SK-N-MC (cell line): ENCODE data around the gene FOS.
A peak's percentile ranks its signal among the peaks of the same experiment; 100 is the strongest.

ENCODE experiments used
- DNase-seq: peaks from one replicate; pipeline ENCODE4 v3.0.0-alpha.2; 2011; ENCODE audit warnings: low read depth, low spot score
- H3K27ac ChIP-seq: fragments of 200-600 bp; sonication (generic); 2 replicates; pipeline ENCODE4 v1.5.1; 2016; ENCODE audit warnings: mixed run types
- H3K36me3 ChIP-seq: fragments of 200-600 bp; sonication (generic); 2 replicates; pipeline ENCODE4 v1.6.1; 2017; ENCODE audit warnings: antibody characterized with exemption, low read length, mixed read lengths; ENCODE audit not compliant: insufficient read depth
- H3K4me3 ChIP-seq: fragments of 200-600 bp; sonication (generic); 2 replicates; pipeline ENCODE4 v1.5.1; 2016
- H3K9ac ChIP-seq: fragments of 200-600 bp; sonication (generic); 2 replicates; pipeline ENCODE4 v1.8.0; 2017; ENCODE audit warnings: mixed run types, mixed read lengths; ENCODE audit not compliant: insufficient read length
- H3K9me3 ChIP-seq: fragments of 200-600 bp; sonication (generic); 2 replicates; pipeline ENCODE4 v1.6.1; 2017; ENCODE audit warnings: low read depth, mild to moderate bottlenecking, antibody characterized with exemption, low read length, moderate library complexity, mixed read lengths
- EZH2 ChIP-seq: fragments of 200-600 bp; sonication (generic); IDR thresholded peaks from one replicate; pipeline ENCODE4 v1.6.1; 2017; ENCODE audit warnings: antibody characterized with exemption
- FOXP2 ChIP-seq: optimal IDR thresholded peaks from 2 replicates; pipeline ENCODE3; 2011; ENCODE audit warnings: mild to moderate bottlenecking, moderate library complexity; ENCODE audit not compliant: insufficient read depth; ENCODE audit errors: extremely low read length, control extremely low read depth
- POLR2AphosphoS5 ChIP-seq: IDR thresholded peaks from 2 replicates; pipeline ENCODE4 v1.6.1; 2012; ENCODE audit warnings: mild to moderate bottlenecking, low read depth, low read length, borderline replicate concordance

The FOS gene

DNA sequence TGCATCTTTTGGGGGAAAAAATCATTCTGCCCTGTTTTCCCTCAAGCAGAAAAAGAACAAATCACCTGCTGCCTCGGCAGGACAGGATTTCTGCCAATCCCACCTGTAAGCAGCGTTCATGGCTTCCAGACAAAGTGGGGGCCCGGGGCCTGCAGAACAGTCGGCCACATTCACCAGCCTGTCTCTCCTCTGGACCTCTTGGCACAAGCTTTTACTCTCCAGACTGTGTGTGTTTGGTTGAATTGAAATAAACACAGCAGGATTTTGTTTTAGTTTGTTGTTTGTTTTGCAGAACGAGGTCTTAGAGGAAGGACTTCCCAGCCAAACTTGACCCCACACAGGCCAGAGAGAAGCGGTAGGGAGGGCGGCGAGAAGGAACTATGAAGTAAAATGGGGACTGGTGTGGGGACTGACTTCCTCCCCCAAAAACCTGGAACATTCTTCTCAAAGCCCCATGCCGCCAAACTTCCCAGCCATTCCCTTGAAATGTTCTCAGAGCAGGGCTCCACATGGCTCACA is 41.7 kb upstream of the FOS start:
- TF ChIP-seq POLR2AphosphoS5 = no peak
- Histone ChIP-seq H3K4me3 (no peak overlapping the region), H3K9ac (peak overlapping the region; percentile 60), H3K27ac (peak overlapping the region; percentile 99), H3K36me3 (no peaks in the 10 kb centered on the region), H3K9me3 (no peaks in the 10 kb centered on the region)
- DNase-seq = no peak

DNA sequence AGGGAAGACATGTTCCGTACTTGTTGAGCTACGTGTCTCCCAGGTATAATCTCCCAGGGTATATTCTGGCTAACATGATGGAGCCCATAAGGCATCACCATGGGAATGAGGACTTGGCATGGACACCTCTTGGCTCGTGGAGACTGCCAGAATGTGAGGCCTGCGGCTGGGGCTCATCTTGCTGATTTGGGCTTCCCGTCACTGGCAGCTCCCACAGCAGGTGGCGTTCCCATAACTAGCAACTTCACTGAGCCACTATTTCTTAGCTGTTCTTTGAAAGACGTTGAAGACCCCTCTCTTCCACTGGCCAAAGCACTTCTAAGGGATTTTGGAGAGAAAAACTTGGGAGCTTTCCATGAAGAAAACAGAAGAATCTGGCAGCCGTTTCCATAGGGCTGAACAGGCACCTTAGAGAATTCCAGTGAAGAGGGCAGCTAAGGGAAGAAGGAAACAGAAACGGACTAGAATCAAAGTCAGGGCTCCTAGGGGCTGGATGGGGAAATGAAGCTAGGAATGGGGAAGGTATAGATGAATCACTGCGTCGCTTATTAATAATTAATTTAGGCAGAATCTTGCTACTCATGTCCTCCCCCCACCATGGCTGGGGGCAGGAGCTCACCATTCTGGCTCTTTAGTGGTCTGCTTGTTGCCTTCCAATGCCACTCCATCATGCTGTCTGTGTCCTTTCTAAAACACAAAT is 39.7 kb upstream of the FOS start:
- no peaks in the 10 kb centered on the region for H3K9me3 ChIP-seq
- no peak for DNase-seq
- peak overlapping the region; percentile 73 for H3K9ac ChIP-seq
- peak; percentile 33; the same call in 1 of the 2 replicates for TF ChIP-seq POLR2AphosphoS5
- no peak for TF ChIP-seq EZH2
- peak overlapping the region; percentile 71 for H3K4me3 ChIP-seq
- no peaks in the 10 kb centered on the region for H3K36me3 ChIP-seq
- peak overlapping the region; percentile 99 for H3K27ac ChIP-seq

DNA sequence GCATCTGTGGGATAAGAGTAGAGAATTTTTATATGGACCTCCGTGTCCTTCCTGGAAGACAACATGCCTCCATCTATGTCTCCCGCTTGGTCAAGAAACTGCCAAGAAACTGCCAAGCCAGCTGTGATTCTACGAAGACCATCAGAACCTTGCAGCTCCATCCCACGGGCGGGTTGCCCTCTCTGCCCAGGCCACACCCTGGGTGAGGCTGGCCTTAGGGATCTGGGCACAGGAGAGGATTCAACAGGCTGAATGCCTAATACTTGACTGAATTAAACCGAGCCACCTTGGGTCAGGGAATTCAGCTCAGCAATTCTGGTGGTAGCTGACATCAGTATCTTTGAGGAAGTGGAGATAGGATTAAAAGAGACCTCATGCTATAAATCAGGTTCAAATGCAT is 37.8 kb upstream of the FOS start:
- H3K9ac ChIP-seq = no peak overlapping the region
- DNase-seq = no peak
- H3K4me3 ChIP-seq = no peak overlapping the region
- no peaks in the 10 kb centered on the region for H3K36me3 ChIP-seq
- no peaks in the 10 kb centered on the region for H3K9me3 ChIP-seq
- TF ChIP-seq POLR2AphosphoS5 (no peak), EZH2 (no peak)
- peak overlapping the region; percentile 71 for H3K27ac ChIP-seq

DNA sequence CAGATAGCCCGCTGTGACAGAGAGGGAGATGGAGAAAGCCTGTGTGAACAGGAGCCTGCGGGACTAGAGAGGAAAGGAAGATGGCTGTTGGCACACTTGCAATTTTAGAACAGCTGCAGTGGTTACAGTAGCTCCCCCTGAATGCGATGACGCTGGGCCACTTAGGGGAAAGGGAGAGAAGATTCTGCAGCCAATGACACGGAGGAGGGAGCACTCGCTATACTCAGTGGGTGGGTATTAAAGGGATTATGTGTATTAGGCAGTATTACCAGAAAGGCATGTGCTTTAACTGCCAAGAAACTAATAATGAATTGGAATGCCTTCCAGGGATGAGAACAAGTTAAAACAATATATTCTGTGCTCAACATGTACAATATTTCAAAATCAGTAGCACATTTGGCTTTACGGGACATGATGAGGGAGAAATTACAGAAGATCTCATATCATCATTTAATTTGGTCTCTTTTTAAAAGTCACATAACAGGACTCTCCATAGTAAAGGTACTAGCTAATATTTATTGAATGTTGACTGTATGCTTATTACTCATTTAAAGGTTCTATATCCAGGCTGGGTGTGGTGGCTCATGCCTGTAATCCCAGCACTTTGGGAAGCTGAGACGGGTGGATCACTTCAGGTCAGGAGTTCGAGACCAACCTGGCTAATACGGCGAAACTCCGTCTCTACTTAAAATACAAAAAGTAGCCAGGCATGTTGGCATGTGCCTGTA is 35.9 kb upstream of the FOS start:
- DNase-seq = peak; percentile 97
- TF ChIP-seq POLR2AphosphoS5 (peak; percentile 37), EZH2 (no peak)
- Histone ChIP-seq H3K9ac (no peak overlapping the region), H3K36me3 (no peaks in the 10 kb centered on the region), H3K9me3 (no peaks in the 10 kb centered on the region), H3K27ac (peak overlapping the region; percentile 92), H3K4me3 (peak overlapping the region; percentile 22)

DNA sequence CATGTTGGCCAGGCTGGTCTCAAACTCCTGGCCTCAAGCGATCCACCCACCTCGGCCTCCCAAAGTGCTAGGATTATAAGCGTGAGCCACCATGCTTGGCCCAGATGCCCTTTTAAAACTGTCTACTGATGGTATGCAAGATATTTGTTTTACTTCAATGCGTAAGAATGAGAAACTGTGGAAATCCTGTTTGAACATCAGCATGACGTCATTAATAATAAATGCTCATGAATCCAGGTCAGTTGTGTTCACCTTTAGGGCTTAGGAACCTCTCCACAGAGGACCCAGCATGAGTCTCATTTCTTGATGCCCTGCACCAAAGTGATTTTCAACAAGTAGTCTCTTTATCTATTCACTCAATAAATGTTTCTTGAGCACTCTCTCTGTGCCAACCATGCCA is 34.5 kb upstream of the FOS start:
- H3K9ac ChIP-seq = no peak overlapping the region
- TF ChIP-seq POLR2AphosphoS5 (no peak), EZH2 (no peak), FOXP2 (no peak)
- no peaks in the 10 kb centered on the region for H3K36me3 ChIP-seq

DNA sequence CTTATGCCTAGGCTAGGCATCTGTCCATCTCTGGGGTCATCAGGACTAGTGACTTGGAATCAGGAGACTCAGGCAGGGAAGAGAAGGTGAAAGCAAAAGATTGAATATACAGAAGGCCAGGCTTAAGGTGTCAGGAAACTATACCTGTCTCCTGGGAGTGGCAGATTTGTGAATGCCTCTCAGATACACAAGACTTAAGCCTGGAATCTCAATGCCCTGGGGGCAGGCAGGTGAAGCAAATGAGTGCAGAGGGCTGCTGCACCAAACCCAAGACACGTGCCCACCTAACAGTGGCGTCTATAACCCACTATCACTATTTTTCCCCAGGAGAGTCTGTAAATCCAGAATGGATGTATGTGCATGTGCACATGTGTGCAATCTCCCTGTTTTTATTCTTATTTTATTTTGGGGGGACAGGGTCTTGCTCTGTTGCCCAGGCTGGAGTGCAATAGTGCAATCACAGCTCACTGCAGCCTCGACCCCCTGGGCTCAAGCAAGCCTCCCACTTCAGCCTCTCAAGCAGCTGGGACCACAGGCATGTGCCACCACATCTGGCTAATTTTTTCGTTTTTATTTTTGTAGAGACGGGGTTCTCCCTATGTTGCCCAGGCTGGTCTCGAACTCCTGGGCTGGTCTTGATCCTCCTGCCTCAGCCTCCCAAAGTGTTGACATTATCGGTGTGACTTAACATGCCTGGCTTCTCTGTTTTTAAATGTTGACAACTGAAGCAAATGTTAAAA is 31.9 kb upstream of the FOS start:
- TF ChIP-seq POLR2AphosphoS5 (no peak), FOXP2 (no peak), EZH2 (no peak)
- Histone ChIP-seq H3K9ac (no peak overlapping the region), H3K27ac (peak overlapping the region; percentile 92), H3K36me3 (no peaks in the 10 kb centered on the region), H3K4me3 (no peak overlapping the region), H3K9me3 (no peaks in the 10 kb centered on the region)
- DNase-seq = no peak

More for the DNA sequence above, 34.5 kb upstream of the FOS start:
- no peak for DNase-seq
- Histone ChIP-seq H3K4me3 (no peak overlapping the region), H3K27ac (peak overlapping the region; percentile 12; the same call in 1 of the 2 replicates), H3K9me3 (no peaks in the 10 kb centered on the region)

DNA sequence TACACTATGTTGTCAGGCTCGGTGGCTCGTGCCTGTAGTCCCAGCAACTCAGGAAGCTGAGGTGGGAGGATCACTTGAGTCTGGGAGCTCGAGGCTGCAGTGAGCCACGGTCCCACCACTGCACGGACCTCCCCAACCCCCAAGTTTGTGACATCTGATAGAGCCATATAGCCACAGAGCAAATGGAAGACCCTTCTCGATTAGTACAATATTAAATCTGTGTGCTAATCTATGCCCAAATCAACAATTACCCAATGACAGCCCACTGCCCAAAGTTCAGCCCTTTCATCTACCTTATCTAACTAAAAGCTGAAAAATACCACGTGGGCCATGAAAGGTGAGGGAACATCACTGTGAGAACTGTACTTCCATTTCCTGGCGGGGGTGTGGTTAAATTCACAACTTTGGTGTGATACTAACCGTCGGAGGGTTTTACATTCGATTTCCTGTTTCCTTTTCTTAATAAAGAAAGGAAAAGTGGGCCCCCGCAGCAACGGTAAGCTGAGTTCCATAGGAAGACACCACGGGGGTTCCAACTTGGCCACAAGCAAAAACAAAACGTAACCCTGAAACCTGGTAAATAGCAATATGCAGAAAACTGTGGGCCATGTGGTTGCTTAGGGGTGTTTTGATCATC is 31.2 kb upstream of the FOS start:
- Histone ChIP-seq H3K4me3 (peak overlapping the region; percentile 54), H3K27ac (peak overlapping the region; percentile 92), H3K36me3 (no peaks in the 10 kb centered on the region), H3K9me3 (no peaks in the 10 kb centered on the region), H3K9ac (no peak overlapping the region)
- no peak for DNase-seq
- TF ChIP-seq EZH2 (no peak), POLR2AphosphoS5 (no peak), FOXP2 (no peak)

DNA sequence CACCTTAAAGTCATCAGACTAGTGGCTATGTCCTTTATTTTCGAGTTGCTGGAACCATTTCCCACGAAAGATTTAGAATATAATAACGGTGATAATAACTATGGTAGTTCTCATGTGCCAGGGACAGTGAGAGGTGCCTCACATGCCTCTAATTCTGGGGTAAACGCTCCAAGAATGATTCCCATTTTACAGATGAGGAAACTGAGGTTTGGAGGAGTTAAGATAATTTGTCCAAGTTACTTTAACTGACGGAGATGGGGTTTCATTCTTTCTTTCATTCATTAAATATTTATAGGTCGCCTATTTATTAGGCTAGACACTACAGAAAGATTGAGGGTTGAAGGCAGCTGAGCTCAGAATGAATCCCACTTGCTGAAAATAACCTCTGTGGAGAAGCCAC is 30.7 kb upstream of the FOS start:
- Histone ChIP-seq H3K4me3 (peak overlapping the region; percentile 54), H3K27ac (peak overlapping the region; percentile 92), H3K36me3 (no peaks in the 10 kb centered on the region), H3K9ac (no peak overlapping the region), H3K9me3 (no peaks in the 10 kb centered on the region)
- TF ChIP-seq POLR2AphosphoS5 = no peak; the same call in 1 of the 2 replicates
- no peak for TF ChIP-seq EZH2
- TF ChIP-seq FOXP2 = no peak
- DNase-seq = no peak
